ENCODE results near the gene REXO1.

DNA sequence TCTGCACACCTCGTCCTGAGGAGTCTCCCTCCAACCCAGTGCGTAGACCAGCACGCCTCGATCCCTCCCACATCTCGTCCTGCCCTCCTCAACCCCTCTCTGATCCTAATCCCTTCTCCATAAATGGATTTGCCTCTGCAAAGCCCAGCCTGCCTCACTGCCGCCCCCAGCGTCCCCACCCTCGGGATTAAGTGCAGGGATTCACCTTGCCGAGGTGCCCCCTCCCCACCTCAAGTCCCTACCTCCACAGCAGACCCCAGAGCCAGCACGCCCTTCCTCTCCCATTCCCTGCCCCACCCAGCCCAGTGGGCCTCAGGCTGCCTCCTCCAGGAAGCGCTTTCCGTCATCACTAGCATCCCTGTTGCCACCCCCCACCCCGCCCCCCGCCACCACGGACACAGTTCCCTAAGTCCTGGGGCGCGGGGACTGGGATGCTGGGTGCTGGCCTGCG lies 11.1 kb upstream of the REXO1 start:
- TF ChIP-seq CTCF (IDR thresholded peaks at IDR 0.05) (no peak), EP300 (IDR thresholded peaks at IDR 0.05) (no peak)
